Measurements from ENCODE around the gene TNFRSF6B. TPM values are rescaled to one million over a fixed set of nuclear protein-coding genes. Genes with fewer than 3 reads are reported as not detected.
"Not testable (repeated sequence)": the region's sequence is repeated elsewhere in the genome, so short reads cannot be mapped to it uniquely, and the experiment has no call there.

The TNFRSF6B gene
- total RNA-seq, 1 donor from 2014 or later: not detected

DNA sequence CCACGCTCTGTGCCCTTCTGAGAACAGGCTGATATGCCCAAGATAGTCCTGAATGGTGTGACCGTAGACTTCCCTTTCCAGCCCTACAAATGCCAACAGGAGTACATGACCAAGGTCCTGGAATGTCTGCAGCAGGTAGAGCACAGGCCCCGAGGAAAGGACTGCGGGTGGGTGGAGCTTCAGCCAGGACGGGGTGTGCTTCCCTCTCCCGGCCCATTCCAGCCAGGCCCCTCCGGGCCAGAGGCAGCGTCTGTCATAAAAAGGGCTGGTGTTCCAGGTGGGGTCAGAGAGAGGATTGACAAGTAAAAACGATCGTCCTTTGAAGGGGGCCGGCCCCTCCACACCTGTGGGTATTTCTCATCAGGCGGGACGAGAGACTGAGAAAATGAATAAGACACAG, 37.1 kb upstream of the TNFRSF6B start:
- peaks cover 3% of the 10 kb centered on the region for H3K27me3 Mint-ChIP-seq
- POLR2A ChIA-PET: interaction anchor here (0.6 kb wide), 1 partner anchor 35 kb away, joined by 4 read pairs; no protein-coding TSS in a partner anchor
- no peaks in the 10 kb centered on the region for H3K9me3 Mint-ChIP-seq

DNA sequence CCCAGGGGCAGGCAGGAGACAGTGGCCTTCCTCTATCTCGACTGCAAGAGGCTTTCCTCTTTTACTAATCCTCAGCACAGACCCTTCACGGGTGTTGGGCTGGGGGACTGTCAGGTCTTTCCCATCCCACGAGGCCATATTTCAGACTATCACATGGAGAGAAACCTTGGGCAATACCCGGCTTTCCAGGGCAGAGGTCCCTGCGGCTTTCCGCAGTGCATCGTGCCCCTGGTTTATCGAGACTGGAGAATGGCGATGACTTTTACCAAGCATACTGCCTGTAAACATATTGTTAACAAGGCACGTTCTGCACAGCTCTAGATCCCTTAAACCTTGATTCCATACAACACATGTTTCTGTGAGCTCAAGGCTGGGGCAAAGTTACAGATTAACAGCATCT, 36.3 kb upstream of the TNFRSF6B start:
- Mint-ChIP-seq H3K4me1 (peaks cover 20% of the 10 kb centered on the region), H3K36me3 (ENCODE audit: low read depth) (peaks cover 20% of the 10 kb centered on the region)
- H3K4me3 Mint-ChIP-seq; intact Hi-C loops (cut with micrococcal nuclease); DNase-seq; H3K27ac Mint-ChIP-seq; ATAC-seq (ENCODE audit: low read depth); H3K9me3 Mint-ChIP-seq; CTCF ChIA-PET; POLR2A ChIA-PET; H3K27me3 Mint-ChIP-seq: not testable (repeated sequence)

More for the DNA sequence above, 37.1 kb upstream of the TNFRSF6B start:
- no peak for DNase-seq
- TF ChIP-seq, protein P1, sequence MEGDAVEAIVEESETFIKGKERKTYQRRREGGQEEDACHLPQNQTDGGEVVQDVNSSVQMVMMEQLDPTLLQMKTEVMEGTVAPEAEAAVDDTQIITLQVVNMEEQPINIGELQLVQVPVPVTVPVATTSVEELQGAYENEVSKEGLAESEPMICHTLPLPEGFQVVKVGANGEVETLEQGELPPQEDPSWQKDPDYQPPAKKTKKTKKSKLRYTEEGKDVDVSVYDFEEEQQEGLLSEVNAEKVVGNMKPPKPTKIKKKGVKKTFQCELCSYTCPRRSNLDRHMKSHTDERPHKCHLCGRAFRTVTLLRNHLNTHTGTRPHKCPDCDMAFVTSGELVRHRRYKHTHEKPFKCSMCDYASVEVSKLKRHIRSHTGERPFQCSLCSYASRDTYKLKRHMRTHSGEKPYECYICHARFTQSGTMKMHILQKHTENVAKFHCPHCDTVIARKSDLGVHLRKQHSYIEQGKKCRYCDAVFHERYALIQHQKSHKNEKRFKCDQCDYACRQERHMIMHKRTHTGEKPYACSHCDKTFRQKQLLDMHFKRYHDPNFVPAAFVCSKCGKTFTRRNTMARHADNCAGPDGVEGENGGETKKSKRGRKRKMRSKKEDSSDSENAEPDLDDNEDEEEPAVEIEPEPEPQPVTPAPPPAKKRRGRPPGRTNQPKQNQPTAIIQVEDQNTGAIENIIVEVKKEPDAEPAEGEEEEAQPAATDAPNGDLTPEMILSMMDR (IDR thresholded peaks at IDR 0.05): no peak
- CTCF ChIA-PET: no interaction called here
- H3K4me1 Mint-ChIP-seq: peaks cover 20% of the 10 kb centered on the region
- intact Hi-C loops (cut with micrococcal nuclease): loop anchor here (5.0 to 10.0 kb wide), 2 partner anchors 75 to 323 kb away; partner anchors contain the start of genes LIME1, PRPF6 and SLC2A4RG
- peak overlapping the region; percentile 97 for H3K4me3 Mint-ChIP-seq
- ATAC-seq (ENCODE audit: low read depth): no peak
- H3K27ac Mint-ChIP-seq: no peak overlapping the region
- H3K36me3 Mint-ChIP-seq (ENCODE audit: low read depth): peaks cover 20% of the 10 kb centered on the region

DNA sequence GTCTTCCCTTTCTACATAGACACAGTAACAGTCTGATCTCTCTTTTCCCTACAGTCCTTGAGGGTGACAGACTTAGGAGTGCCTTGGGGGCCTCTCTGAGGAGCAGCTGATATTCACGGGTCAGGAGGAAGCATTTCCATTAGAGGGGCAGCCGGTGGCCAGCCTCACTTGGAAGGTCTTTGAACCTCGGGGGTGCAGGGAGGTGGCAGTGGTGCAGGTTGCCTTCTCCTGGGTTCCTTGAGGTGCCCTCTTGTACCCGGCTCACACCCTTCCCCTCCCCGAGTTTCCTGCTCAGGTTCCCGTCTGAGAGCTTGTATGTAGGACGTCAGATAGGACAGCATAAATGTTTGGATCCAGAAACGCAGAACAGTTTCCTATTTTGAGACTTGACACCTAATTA, 35.8 kb upstream of the TNFRSF6B start:
- CTCF ChIA-PET: no interaction called here
- Mint-ChIP-seq H3K27me3 (no peaks in the 10 kb centered on the region), H3K4me3 (no peak overlapping the region), H3K4me1 (peaks cover 20% of the 10 kb centered on the region), H3K27ac (no peak overlapping the region), H3K9me3 (no peaks in the 10 kb centered on the region), H3K36me3 (ENCODE audit: low read depth) (peaks cover 20% of the 10 kb centered on the region)
- intact Hi-C loops (cut with micrococcal nuclease): no loop called here
- POLR2A ChIA-PET: no interaction called here
- DNase-seq: no peak
- TF ChIP-seq, protein P1 (IDR thresholded peaks at IDR 0.05): no peak
- no peak for ATAC-seq (ENCODE audit: low read depth)

DNA sequence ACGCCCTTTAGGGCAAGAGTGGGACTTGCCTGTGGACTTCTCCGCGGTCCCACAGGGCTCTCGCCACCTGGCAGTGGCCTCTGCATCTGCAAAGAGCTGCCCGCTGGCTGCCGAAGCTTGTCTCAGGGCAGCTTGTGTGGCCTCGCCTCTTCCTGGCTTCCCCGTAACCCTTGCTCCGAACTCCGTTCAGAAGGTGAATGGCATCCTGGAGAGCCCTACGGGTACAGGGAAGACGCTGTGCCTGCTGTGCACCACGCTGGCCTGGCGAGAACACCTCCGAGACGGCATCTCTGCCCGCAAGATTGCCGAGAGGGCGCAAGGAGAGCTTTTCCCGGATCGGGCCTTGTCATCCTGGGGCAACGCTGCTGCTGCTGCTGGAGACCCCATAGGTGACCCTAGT, 35.3 kb upstream of the TNFRSF6B start:
- Mint-ChIP-seq H3K36me3 (ENCODE audit: low read depth) (peaks cover 24% of the 10 kb centered on the region), H3K27me3 (no peaks in the 10 kb centered on the region), H3K4me1 (peaks cover 20% of the 10 kb centered on the region), H3K27ac (no peak overlapping the region), H3K4me3 (no peak overlapping the region), H3K9me3 (no peaks in the 10 kb centered on the region)
- ATAC-seq (ENCODE audit: low read depth) (no peak), DNase-seq (no peak)
- TF ChIP-seq, protein P1 (IDR thresholded peaks at IDR 0.05): no peak
- POLR2A ChIA-PET: no interaction called here
- intact Hi-C loops (cut with micrococcal nuclease): no loop called here
- CTCF ChIA-PET: no interaction called here

DNA sequence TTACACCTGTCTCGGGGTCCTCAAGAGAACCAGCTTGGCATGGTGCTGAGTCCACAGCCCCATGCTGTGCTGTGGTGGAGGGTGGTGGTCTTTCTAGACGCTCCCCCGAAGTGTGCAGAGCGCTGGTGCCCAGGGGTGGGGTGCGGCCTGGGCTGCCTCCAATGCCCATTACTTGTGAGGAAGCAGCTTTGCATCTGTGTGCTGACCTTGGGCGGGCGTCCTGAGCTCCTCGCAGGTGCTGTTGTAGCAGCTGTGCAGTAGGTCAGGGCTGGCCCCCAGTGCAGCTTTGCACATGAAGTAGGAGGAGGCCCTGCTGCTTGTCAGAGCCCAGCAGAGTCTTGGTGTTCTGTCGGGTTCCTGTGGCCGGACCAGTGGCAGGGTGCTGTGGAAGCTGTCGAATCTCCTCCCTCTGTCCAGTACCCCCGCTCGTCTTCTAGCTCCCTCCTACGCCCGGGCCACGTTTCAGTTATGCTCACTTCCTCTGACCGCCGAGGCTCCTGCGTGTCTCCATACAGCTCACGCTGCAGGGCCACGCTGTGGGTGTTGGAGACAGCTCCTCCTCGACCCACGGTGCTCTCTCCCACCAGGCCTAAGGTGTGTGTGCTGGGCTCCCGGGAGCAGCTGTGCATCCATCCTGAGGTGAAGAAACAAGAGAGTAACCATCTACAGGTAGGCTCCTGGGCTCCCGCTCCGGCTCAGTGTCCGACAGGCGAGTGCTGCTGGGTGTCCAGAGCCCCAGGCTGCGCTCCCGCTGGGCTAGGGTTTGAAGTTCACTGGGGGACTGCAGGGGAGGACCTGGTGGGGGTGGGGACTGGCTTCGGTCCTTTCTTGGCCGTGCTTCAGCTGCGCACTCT, 34.3 kb upstream of the TNFRSF6B start:
- H3K4me3 Mint-ChIP-seq: peak overlapping the region; percentile 4
- intact Hi-C loops (cut with micrococcal nuclease): no loop called here
- ATAC-seq (ENCODE audit: low read depth) (no peak), DNase-seq (no peak)
- H3K4me1 Mint-ChIP-seq: peaks cover 20% of the 10 kb centered on the region
- H3K9me3 Mint-ChIP-seq: no peaks in the 10 kb centered on the region
- TF ChIP-seq, protein P1 (IDR thresholded peaks at IDR 0.05): no peak
- no peaks in the 10 kb centered on the region for H3K27me3 Mint-ChIP-seq
- H3K36me3 Mint-ChIP-seq (ENCODE audit: low read depth): peaks cover 32% of the 10 kb centered on the region
- CTCF ChIA-PET: no interaction called here
- POLR2A ChIA-PET: interaction anchor here (1.1 kb wide), 1 partner anchor 35 kb away, joined by 12 read pairs; no protein-coding TSS in a partner anchor
- H3K27ac Mint-ChIP-seq: no peak overlapping the region

Data from activated B cell treated with CpG ODN at 0.5 μM for 24 hours (primary cell).